Stimulated activated CD8-positive, alpha-beta memory T cell treated with anti-CD3 and anti-CD28 coated beads, Interleukin-7, amount 100 ng/mL, for 24 hours (primary cell): ENCODE data around the gene GRIK2.
"Not testable (repeated sequence)": the region's sequence is repeated elsewhere in the genome, so short reads cannot be mapped to it uniquely, and the experiment has no call there.

ENCODE experiments used
- DNase-seq: peaks from one replicate; pipeline ENCODE4 v3.0.0-alpha.2; 2020; ENCODE audit warnings: low read depth

Gene GRIK2

GRCh38 chr6:101633081-101633480 lies 239.6 kb downstream of the GRIK2 start:
- no peak for DNase-seq

GRCh38 chr6:101638865-101639264 lies 245.4 kb downstream of the GRIK2 start:
- DNase-seq, result not testable (repeated sequence)

- DNase-seq, result no peak
These were observed 246.6 kb downstream of the GRIK2 start for GRCh38 chr6:101640131-101640530.

- no peak for DNase-seq
These were observed 252.3 kb downstream of the GRIK2 start for GRCh38 chr6:101645770-101646169.

GRCh38 chr6:101650402-101651100 lies 257.0 kb downstream of the GRIK2 start:
- no peak for DNase-seq

GRCh38 chr6:101652079-101652478 lies 258.6 kb downstream of the GRIK2 start:
- no peak for DNase-seq

- DNase-seq, result no peak
These were observed 261.6 kb downstream of the GRIK2 start for GRCh38 chr6:101655109-101655508.

GRCh38 chr6:101662111-101662897 lies 268.8 kb downstream of the GRIK2 start:
- no peak for DNase-seq

- DNase-seq, result no peak
These were observed 269.6 kb downstream of the GRIK2 start for GRCh38 chr6:101663100-101663499.

- DNase-seq, result no peak
These were observed 272.7 kb downstream of the GRIK2 start for GRCh38 chr6:101666256-101666655.

- DNase-seq, result no peak
These were observed 275.1 kb downstream of the GRIK2 start for GRCh38 chr6:101668496-101669030.

GRCh38 chr6:101676187-101676586 lies 282.7 kb downstream of the GRIK2 start:
- DNase-seq, result no peak

- DNase-seq, result no peak
These were observed 289.4 kb downstream of the GRIK2 start for GRCh38 chr6:101682937-101683336.

GRCh38 chr6:101683884-101684283 lies 290.4 kb downstream of the GRIK2 start:
- no peak for DNase-seq

- no peak for DNase-seq
These were observed 293.1 kb downstream of the GRIK2 start for GRCh38 chr6:101686653-101687052.

GRCh38 chr6:101689156-101689555 lies 295.6 kb downstream of the GRIK2 start:
- no peak for DNase-seq

- no peak for DNase-seq
These were observed 296.2 kb downstream of the GRIK2 start for GRCh38 chr6:101689695-101690094.

- DNase-seq, result no peak
These were observed 307.1 kb downstream of the GRIK2 start for GRCh38 chr6:101700655-101701054.

GRCh38 chr6:101703311-101703710 lies 309.8 kb downstream of the GRIK2 start:
- no peak for DNase-seq

- DNase-seq, result no peak
These were observed 312.4 kb downstream of the GRIK2 start for GRCh38 chr6:101705866-101706265.

- no peak for DNase-seq
These were observed 313.1 kb downstream of the GRIK2 start for GRCh38 chr6:101706576-101706975.

GRCh38 chr6:101711518-101711917 lies 318.0 kb downstream of the GRIK2 start:
- DNase-seq, result no peak

GRCh38 chr6:101716387-101716786 lies 322.9 kb downstream of the GRIK2 start:
- no peak for DNase-seq
